ENCODE results near the gene DLL4.
A peak's percentile ranks its signal among the peaks of the same experiment; 100 is the strongest.

DLL4 gene

DNA sequence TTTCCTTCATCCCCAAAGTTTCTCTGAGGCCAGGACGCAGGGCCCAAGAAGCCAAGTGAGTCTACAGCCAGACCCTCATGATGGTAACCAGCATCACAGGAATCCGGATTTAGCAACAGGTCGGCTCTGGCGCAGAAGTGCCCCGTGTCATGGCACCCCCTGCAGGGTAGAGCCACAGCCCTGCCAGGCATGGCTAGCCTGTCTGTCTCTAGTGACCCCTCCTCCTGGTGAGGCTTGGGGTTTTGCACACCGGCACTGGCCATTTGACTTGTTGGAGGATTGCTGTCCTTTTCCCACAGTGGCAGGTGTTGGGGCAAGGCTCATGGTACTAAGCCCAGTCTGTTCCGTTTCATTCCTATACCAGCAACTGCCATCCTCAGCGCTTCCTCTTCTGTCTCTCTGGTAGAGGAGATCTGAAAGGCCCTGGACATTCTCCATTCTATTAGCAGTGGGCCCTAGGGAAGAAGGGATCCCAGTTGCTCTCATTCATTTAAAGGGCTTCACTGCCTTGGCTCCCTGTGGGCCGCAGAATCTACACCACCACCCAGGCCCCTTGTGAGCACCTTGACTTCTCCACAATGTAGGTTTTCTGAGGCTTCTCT, 14.7 kb downstream of the DLL4 start:
- no peak overlapping the region for H3K27ac ChIP-seq
- no peak for DNase-seq (ENCODE audit: low spot score)
- CTCF ChIA-PET = interaction anchor here (0.7 kb wide), 1 partner anchor 53 kb away, joined by 3 read pairs; no protein-coding TSS in a partner anchor
- TF ChIP-seq, protein P1, sequence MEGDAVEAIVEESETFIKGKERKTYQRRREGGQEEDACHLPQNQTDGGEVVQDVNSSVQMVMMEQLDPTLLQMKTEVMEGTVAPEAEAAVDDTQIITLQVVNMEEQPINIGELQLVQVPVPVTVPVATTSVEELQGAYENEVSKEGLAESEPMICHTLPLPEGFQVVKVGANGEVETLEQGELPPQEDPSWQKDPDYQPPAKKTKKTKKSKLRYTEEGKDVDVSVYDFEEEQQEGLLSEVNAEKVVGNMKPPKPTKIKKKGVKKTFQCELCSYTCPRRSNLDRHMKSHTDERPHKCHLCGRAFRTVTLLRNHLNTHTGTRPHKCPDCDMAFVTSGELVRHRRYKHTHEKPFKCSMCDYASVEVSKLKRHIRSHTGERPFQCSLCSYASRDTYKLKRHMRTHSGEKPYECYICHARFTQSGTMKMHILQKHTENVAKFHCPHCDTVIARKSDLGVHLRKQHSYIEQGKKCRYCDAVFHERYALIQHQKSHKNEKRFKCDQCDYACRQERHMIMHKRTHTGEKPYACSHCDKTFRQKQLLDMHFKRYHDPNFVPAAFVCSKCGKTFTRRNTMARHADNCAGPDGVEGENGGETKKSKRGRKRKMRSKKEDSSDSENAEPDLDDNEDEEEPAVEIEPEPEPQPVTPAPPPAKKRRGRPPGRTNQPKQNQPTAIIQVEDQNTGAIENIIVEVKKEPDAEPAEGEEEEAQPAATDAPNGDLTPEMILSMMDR (conservative IDR thresholded peaks at IDR 0.05; ENCODE audit: low read depth) = no peak
- POLR2A ChIA-PET (ENCODE audit: low non-redundant PET) = no interaction called here

DNA sequence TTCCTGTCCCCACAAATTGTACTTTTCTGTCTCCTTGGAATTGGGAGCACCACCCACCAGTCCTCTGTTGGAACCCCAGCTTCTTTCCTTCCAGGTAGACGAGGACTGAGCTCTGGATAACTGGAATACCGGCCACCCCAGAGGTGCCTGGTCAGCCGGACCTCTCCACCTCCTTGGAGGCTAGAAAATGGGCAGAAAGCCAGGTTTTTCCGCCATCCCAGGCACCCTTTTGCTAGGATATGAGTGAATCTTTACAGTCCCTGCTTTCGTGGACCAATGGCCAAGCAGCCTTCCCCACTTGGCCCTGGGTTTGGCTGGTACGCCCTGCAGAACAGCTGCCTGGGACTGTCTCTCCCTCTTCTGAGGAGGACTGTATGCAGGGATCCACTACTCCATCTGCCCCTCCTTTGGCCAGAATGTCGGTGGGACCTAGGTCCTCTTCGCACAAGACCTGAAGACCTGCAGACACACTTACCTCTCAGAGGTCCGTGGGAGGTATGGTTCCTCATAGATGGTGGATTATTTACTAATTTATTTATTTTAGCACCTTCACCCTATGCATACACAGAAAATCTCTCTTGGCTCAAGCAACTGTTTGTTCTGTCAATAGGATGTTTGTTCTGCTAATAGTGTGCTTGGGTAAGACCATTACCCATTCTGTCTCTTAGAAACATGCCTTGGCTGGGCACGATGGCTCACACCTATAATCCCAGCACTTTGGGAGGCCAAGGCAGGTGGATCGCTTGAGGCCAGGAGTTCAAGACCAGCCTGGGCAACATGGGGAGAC, 15.6 kb downstream of the DLL4 start:
- no peak for DNase-seq (ENCODE audit: low spot score)
- ChIA-PET POLR2A (ENCODE audit: low non-redundant PET) (no interaction called here), CTCF (no interaction called here)
- TF ChIP-seq, protein P1 (conservative IDR thresholded peaks at IDR 0.05; ENCODE audit: low read depth) = no peak
- H3K27ac ChIP-seq = no peak overlapping the region

DNA sequence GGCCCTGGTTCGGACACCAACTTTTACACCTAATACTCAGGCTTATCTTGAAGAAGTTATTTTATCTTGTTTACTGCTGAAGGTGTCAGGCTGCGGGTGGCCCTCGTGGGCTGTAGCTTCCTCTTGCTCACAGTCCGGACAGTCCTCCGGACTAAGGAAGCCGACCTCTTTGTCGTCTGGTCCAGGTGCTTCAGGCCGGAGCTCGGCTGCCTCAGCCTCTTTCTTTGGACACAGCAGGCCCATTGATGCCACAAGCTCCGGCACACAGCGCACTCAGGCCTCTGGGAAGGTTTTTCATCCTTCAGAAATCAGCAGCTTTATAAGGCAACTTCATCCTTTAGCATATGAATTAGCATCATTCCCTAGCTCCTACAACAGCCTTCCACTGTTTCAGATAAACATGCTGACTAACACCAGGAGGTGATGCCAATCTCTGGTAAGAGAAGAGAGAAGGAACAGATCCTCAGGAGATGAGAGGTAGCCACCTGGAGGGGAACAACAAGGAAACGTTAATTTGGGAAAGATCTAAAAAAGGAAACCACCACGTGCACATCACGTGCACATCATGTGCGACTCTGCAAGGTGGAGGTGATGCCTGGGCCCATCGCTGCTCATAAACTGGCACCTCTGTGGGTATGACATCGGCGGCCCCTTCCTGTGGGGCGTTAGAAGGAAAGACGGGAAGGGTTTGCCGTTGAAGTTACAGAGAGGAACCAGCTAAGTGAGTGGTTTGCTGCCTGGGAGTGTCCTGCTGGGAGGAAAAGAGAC, 19.8 kb downstream of the DLL4 start:
- ChIA-PET POLR2A (ENCODE audit: low non-redundant PET) (no interaction called here), CTCF (interaction anchor here (0.7 kb wide), 1 partner anchor 545 kb away, joined by 3 read pairs; no protein-coding TSS in a partner anchor)
- no peak overlapping the region for H3K27ac ChIP-seq
- no peak for DNase-seq (ENCODE audit: low spot score)
- TF ChIP-seq, protein P1 (conservative IDR thresholded peaks at IDR 0.05; ENCODE audit: low read depth) = no peak

DNA sequence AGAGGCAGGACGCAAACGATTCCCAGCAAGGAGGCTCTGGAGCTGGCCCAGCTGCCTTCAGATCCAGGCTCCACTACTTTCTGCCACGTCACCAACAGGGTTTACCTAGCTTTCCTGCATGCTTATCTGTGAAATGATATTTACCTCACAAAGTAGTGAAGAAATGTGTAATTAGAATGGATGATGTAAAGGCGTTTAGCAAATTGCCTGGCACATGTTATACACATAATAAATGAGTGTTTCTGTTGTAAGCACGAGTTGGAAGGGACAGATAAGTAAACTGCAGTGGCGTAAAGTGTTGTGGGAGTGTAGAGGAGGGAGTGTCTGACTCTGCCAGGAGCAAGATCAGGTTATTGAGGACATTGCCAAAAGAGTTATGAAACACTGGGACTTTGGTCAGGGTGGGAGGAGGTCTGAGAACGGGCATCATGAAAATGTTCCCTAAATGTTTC, 20.6 kb downstream of the DLL4 start:
- no peak for DNase-seq (ENCODE audit: low spot score)
- ChIA-PET CTCF (no interaction called here), POLR2A (ENCODE audit: low non-redundant PET) (no interaction called here)
- peak overlapping the region; percentile 19; the same call in 1 of the 2 replicates for H3K27ac ChIP-seq
- TF ChIP-seq, protein P1 (conservative IDR thresholded peaks at IDR 0.05; ENCODE audit: low read depth) = no peak

DNA sequence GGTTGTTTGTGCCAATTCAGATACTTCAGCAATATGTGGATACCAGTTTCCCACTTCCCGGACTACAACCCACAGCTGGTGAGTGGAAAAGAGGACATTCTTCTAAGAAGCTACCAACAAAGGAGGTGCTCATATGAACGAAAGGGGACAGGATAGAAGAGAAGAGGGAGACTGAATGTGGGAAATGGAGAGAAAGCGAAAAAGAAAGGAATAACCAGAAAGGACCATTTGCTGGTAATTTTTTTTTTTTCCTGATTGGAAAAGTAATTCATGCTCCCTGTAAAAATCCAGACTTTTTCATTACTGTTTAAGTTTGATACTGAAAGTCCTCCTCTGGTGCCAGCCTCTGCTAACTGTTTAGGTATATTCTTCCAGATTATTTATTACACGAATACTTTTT, 22.6 kb downstream of the DLL4 start:
- no peak for DNase-seq (ENCODE audit: low spot score)
- TF ChIP-seq, protein P1 (conservative IDR thresholded peaks at IDR 0.05; ENCODE audit: low read depth) = no peak
- no peak overlapping the region for H3K27ac ChIP-seq
- POLR2A ChIA-PET (ENCODE audit: low non-redundant PET) = no interaction called here
- CTCF ChIA-PET = interaction anchor here (0.6 to 5.8 kb wide), 7 partner anchors 10 to 67 kb away, joined by 3 to 30 read pairs (median 5); no protein-coding TSS in a partner anchor

DNA sequence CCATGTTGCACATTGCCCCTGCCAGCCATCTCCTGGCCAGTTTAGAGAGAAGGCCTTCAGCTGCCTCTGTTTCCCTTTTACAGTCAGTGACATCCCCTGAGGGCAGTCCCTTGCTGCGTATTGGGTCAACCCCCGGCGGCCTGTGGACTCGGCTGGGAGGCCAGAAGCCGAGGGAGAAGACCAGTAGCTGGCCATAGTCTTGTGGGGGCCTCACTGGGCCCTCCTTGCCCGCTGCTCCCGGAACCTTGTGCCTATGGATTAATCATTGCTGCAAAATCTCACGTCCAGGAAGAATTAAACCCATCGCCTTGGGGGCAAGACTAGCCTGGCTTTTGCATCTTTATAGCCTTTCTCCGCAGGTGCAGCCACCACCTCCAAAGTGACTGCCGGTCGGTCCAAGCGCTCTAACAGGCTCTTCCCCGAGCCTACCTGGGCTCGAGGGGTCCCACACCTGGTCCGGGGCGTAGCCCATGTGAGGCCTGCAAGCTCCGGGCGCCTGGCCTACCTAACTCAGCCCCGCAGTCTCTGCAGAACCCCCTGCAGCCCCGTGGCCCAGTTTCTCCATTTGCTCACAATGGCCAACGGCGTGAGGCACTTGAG, 23.3 kb downstream of the DLL4 start:
- TF ChIP-seq, protein P1 (conservative IDR thresholded peaks at IDR 0.05; ENCODE audit: low read depth) = no peak
- ChIA-PET POLR2A (ENCODE audit: low non-redundant PET) (interaction anchor here (0.6 to 1.1 kb wide), 2 partner anchors 10 to 12 kb away, joined by 3 read pairs; no protein-coding TSS in a partner anchor), CTCF (interaction anchor here (0.6 to 5.8 kb wide), 6 partner anchors 11 to 66 kb away, joined by 4 to 30 read pairs (median 5); no protein-coding TSS in a partner anchor)
- no peak for DNase-seq (ENCODE audit: low spot score)
- H3K27ac ChIP-seq = peak overlapping the region; percentile 84
